Subcutaneous adipose tissue (tissue), 4 donors: ENCODE data around the gene NR1H3. TPM values are rescaled to one million over a fixed set of nuclear protein-coding genes. Genes with fewer than 3 reads are reported as not detected.

Experiments
- CTCF ChIP-seq: fragments of 450-650 bp; IDR thresholded peaks from one replicate; pipeline ENCODE4 v1.5.1; 2016; ENCODE audit warnings: low read depth, mild to moderate bottlenecking, control low read depth, antibody characterized with exemption, moderate library complexity
- total RNA-seq, 4 donors: library from RNA; depleted of rRNA; stranded (reverse); fragments of >200 nt; gene quantifications; one replicate each; pipeline ENCODE4 v1.1.0, GENCODE V29; 2016

The NR1H3 gene
- total RNA-seq, 4 donors from 2014 or later, result 51.5 to 273 (median 139) TPM

GRCh38 chr11:47314992-47315391, 57.2 kb downstream of the NR1H3 start:
- no peak for TF ChIP-seq CTCF

- TF ChIP-seq CTCF, result no peak
These were observed 59.5 kb downstream of the NR1H3 start for GRCh38 chr11:47317064-47317828.

- TF ChIP-seq CTCF, result no peak
These were observed 60.4 kb downstream of the NR1H3 start for GRCh38 chr11:47318166-47318565.

Other genes with a start within 250 kb of the NR1H3 start
- gene ARFGAP2, start 81.1 kb upstream of the NR1H3 start, total RNA-seq, result 100 to 1,000 TPM; 141 to 203 (median 178) TPM
- 10 to 100 TPM in 2 of 4 donors, 1 to 10 TPM in 2; 5.4 to 33.5 (median 9.7) TPM for gene PACSIN3, start 71.6 kb upstream of the NR1H3 start, total RNA-seq
- 10 to 100 TPM; 17.9 to 40.1 (median 34.5) TPM for gene DDB2, start 43.0 kb upstream of the NR1H3 start, total RNA-seq
- gene ACP2, start 9.2 kb upstream of the NR1H3 start, total RNA-seq, result 100 to 1,000 TPM in 1 of 4 donors, 10 to 100 TPM in 3; 30.7 to 116 (median 42.3) TPM
- gene MADD, start 12.1 kb downstream of the NR1H3 start, total RNA-seq, result 10 to 100 TPM; 21.0 to 52.2 (median 44.6) TPM
- under 1 TPM in 1 of 4 donors, not detected in 3; 0.17 TPM for gene MYBPC3, start 94.7 kb downstream of the NR1H3 start, total RNA-seq
- 10 to 100 TPM; 20.3 to 92.3 (median 32.6) TPM for gene SPI1, start 120.6 kb downstream of the NR1H3 start, total RNA-seq
- 10 to 100 TPM; 21.2 to 52.6 (median 46.0) TPM for gene SLC39A13, start 150.6 kb downstream of the NR1H3 start, total RNA-seq
- 100 to 1,000 TPM in 2 of 4 donors, 10 to 100 TPM in 2; 67.3 to 156 (median 102) TPM for gene PSMC3, start 168.4 kb downstream of the NR1H3 start, total RNA-seq
- not detected for gene RAPSN, start 191.1 kb downstream of the NR1H3 start, total RNA-seq